ENCODE data around the gene COL11A2. TPM values are rescaled to one million over a fixed set of nuclear protein-coding genes. Genes with fewer than 3 reads are reported as not detected.

COL11A2 gene
- polyA plus RNA-seq, 1 donor = 5.3 TPM

DNA sequence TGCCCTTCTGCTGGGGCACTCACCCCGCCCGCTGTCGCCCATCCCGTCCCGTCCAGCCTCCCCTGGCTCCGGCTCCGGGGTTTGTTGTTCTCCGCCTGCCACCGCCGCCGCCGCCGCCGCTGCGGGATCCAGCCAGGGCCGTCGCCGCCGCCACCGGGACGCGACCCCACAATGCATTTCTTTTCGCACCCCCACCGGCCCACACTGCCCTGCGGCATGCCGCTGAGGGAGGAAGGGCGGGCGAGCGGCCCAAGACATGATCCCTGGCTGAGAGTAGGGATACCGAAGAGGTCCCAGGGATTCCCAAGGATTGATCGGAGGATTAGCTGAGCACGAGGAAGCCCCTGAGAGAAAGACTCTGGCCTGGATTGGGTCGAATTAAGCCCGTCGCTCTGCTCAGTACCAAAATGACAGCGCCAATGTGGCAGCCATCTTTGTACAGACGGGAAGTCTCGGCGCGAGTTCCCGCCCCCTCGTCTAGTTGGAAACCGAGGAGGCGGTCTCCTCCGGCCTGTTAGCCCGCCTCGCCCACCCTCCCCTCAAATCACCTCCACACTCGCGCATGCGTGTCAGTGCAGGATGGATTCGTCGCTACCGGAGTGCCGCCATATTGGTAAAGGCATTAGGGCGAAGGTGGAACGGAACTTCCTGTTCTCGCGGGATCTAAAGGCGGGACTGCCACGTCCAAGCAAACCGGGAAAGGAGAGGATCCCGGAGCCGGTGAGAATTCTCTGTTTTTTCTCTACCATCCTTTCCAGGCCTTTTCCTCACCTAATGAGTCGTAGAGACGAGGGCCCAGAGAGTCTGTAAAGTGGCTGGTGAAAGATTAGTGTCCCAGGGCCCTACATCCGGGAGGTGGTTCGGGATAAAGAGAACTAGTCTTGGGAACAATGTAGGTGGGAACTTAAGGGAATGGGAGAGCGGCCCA is 8.2 kb upstream of the COL11A2 start, which contains the start of the genes RXRB and SLC39A7:
RXRB (minus strand) TSS at position 447 of the 928 bp plus-strand sequence; CDS start at position 258, 189 bp downstream.
SLC39A7 (plus strand) TSS at position 649 of the 928 bp plus-strand sequence. CDS start 379 bp downstream, outside the sequence.
- Histone ChIP-seq H3K27ac (ENCODE audit: low read length) (peak within 1 kb of the TSS; percentile 96), H3K36me3 (ENCODE audit: control insufficient read depth, insufficient read depth, low read length) (peaks cover 42% of the 10 kb centered on the region), H3K4me3 (ENCODE audit: low read length) (peak within 1 kb of the TSS; percentile 95), H3K4me1 (ENCODE audit: control insufficient read depth, insufficient read depth, low read length) (peaks cover 44% of the 10 kb centered on the region), H3K27me3 (ENCODE audit: control insufficient read depth, insufficient read depth, low read length) (no peaks in the 10 kb centered on the region), H3K9me3 (ENCODE audit: control insufficient read depth, low read depth, low read length) (no peaks in the 10 kb centered on the region)
- no CpG with 5 or more reads among the region's 68 CpGs for WGBS (ENCODE audit: insufficient coverage, low lambda C conversion rate)
- DNase-seq = peak; percentile 100

DNA sequence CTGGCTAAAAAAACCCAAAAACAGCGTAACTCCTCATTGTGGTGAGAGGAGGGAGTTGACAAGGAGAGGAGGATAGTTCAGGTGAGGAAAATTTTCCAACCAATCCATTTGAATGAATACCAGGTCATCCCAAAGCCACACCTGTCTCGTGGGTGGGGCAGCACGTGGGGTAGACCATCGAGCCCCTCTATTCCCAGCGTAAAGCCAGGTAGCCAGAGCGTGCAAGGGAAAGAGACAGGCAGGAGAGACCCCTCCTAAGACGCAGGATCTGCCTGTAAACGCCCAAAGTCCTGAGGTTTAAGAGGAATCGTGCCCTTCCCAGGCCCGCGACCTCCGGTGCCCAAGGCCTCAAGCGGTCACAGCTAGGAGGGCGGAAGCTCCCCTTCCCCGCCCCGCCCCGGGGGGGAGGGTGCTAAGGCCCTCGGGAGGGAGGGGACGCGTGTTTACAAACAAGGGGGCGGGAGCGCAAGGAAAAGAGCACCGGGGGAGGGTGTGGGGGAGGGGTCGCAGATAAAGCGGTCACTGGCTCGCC is 7.5 kb upstream of the COL11A2 start:
- WGBS (ENCODE audit: insufficient coverage, low lambda C conversion rate) = 40% methylated on average over 1 of the region's 26 CpGs
- H3K36me3 ChIP-seq (ENCODE audit: control insufficient read depth, insufficient read depth, low read length) = peaks cover 49% of the 10 kb centered on the region
- H3K27ac ChIP-seq (ENCODE audit: low read length) = peak overlapping the region; percentile 96
- peak; percentile 56 to 80 for DNase-seq
- H3K27me3 ChIP-seq (ENCODE audit: control insufficient read depth, insufficient read depth, low read length) = no peaks in the 10 kb centered on the region
- no peaks in the 10 kb centered on the region for H3K9me3 ChIP-seq (ENCODE audit: control insufficient read depth, low read depth, low read length)
- peak overlapping the region; percentile 95 for H3K4me3 ChIP-seq (ENCODE audit: low read length)
- peaks cover 39% of the 10 kb centered on the region for H3K4me1 ChIP-seq (ENCODE audit: control insufficient read depth, insufficient read depth, low read length)

DNA sequence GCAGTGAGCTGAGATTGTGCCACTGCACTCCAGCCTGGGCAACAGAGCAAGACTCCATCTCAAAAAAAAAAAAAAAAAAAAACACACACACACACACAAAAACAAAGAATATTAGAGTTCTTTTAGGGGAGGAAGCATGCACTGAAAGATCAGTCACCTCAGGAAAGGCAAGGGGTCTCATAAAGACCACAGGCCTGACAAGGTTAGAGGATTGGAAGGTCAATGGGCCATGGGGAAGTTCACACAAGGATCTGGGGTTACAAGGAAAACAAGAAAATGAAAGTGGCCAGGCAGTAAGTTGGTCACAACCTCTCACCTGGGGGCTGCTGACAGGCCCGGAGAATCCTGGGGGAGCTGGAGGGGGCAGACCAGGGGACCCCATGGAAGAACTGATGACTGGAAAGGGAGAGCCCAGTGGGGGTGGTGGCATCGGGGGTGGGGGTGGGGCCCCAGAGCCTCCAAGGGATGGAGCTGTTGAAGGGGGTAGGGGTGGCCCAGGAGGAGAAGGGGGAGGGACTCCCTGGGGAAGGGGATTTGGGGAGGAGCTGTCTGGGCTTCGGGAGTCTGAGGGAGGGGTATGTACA is 6.7 kb upstream of the COL11A2 start:
- DNase-seq = no peak
- Histone ChIP-seq H3K4me3 (ENCODE audit: low read length) (peak overlapping the region; percentile 95), H3K9me3 (ENCODE audit: control insufficient read depth, low read depth, low read length) (no peaks in the 10 kb centered on the region), H3K27me3 (ENCODE audit: control insufficient read depth, insufficient read depth, low read length) (no peaks in the 10 kb centered on the region), H3K4me1 (ENCODE audit: control insufficient read depth, insufficient read depth, low read length) (peaks cover 35% of the 10 kb centered on the region), H3K36me3 (ENCODE audit: control insufficient read depth, insufficient read depth, low read length) (peaks cover 55% of the 10 kb centered on the region), H3K27ac (ENCODE audit: low read length) (no peak overlapping the region)
- no CpG with 5 or more reads among the region's 3 CpGs for WGBS (ENCODE audit: insufficient coverage, low lambda C conversion rate)

DNA sequence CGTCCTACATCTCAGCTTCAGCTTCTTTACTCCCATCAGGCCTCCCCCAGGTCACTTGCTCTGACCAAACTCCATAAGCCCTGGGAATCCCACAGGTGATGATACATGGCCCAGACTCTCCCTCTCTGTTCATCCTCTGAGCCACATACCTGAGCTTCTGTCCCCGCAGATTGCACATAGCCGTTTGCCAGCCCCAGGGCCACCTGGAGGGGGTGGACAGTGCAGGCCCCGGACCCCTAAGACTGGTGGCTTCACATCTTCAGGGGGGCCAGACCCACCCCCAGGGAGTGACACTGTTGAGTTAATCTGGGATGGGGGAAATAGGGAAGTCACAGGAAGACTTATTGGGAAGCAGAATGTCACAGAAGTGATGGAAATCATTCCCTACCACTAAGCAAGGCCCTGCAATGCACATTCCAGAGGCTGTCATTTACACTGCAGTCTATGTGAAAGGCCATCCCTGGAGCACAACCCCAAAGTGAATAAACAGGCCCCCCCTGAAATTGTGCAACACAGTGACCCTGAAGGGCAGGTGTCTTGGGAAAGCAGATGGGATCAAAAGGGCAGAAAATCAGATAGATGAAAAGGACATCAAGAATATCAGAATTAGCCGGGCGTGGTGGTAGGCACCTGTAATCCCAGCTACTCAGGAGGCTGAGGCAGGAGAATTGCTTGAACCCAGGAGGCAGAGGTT is 6.0 kb upstream of the COL11A2 start:
- Histone ChIP-seq H3K9me3 (ENCODE audit: control insufficient read depth, low read depth, low read length) (no peaks in the 10 kb centered on the region), H3K36me3 (ENCODE audit: control insufficient read depth, insufficient read depth, low read length) (peaks cover 52% of the 10 kb centered on the region), H3K4me3 (ENCODE audit: low read length) (no peak overlapping the region), H3K27ac (ENCODE audit: low read length) (no peak overlapping the region), H3K4me1 (ENCODE audit: control insufficient read depth, insufficient read depth, low read length) (peaks cover 30% of the 10 kb centered on the region), H3K27me3 (ENCODE audit: control insufficient read depth, insufficient read depth, low read length) (no peaks in the 10 kb centered on the region)
- WGBS (ENCODE audit: insufficient coverage, low lambda C conversion rate) = no CpG with 5 or more reads among the region's 6 CpGs
- DNase-seq = no peak

DNA sequence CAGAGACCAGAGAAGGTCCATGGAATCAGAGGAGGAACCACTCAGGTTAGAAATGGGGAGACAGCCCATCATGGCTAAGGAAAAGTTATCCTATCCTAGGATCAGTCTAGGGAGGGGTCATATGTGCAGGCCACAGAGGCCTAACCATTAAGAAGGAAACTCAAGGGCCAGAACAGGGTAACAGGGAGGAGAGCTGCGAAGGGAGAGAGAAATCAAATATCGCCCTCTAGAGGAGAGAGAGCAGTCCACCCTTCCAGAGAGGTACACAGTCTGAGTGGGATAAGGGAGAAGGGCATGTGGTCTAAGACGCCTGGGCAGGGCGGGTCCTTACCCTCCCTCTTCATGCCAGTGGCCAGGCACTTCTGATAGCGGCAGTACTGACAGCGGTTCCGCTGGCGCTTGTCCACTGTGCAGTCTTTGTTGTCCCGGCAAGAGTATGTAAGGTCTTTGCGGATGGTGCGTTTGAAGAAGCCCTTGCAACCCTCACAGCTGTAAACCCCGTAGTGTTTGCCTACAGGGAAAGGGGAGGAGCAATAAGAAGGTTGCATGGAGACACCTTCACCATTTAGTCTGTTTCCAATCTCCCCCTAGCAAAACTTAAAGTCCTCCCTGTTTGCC is 5.3 kb upstream of the COL11A2 start:
- no peaks in the 10 kb centered on the region for H3K9me3 ChIP-seq (ENCODE audit: control insufficient read depth, low read depth, low read length)
- no peak overlapping the region for H3K27ac ChIP-seq (ENCODE audit: low read length)
- H3K36me3 ChIP-seq (ENCODE audit: control insufficient read depth, insufficient read depth, low read length) = peaks cover 45% of the 10 kb centered on the region
- no peak overlapping the region for H3K4me3 ChIP-seq (ENCODE audit: low read length)
- H3K27me3 ChIP-seq (ENCODE audit: control insufficient read depth, insufficient read depth, low read length) = peaks cover 4% of the 10 kb centered on the region
- DNase-seq = peak; percentile 53 to 69
- 20% methylated on average over 1 of the region's 12 CpGs for WGBS (ENCODE audit: insufficient coverage, low lambda C conversion rate)
- H3K4me1 ChIP-seq (ENCODE audit: control insufficient read depth, insufficient read depth, low read length) = peaks cover 35% of the 10 kb centered on the region

DNA sequence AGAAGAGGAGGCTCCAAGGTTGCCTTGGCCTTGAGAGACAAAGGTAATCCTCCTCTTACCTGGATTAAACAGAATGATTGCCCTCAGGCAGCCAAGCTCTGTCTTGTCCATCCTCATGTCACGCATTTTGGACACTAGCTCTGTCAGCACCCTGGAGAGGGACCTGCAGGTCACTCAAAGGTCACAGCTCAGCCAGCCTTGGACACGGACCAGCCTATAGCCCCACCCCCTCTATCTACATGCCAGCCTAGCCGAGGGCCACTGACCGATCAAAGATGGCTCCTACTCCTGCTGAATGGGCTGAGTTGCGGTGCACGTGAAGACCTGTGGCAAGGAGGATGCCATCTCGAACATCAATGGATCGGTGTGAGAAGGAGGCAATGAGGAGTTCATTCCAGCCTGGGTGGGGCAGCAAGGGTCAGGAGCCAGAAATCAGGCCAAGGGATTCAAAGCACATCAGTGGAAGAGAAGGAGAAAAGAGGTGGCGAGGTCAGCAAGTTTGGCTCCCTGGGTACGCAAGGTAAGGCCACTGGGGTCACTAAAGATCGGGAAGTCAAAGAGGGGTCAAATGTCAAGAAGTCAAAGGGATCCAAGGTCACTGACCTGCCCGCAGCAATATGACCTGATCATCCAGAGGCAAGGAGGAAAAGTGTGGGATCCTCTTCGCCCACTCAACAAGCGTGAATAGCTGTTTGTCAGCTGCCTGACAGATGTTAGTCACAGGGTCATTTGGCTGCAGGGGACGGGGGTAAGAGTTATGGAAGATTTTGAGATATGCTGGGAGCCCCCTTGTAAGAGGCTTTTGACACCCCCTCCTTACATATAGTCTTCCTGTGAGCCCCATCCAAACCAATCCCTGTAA is 3.3 kb upstream of the COL11A2 start:
- peaks cover 36% of the 10 kb centered on the region for H3K36me3 ChIP-seq (ENCODE audit: control insufficient read depth, insufficient read depth, low read length)
- no peak overlapping the region for H3K27ac ChIP-seq (ENCODE audit: low read length)
- peaks cover 30% of the 10 kb centered on the region for H3K4me1 ChIP-seq (ENCODE audit: control insufficient read depth, insufficient read depth, low read length)
- no peak overlapping the region for H3K4me3 ChIP-seq (ENCODE audit: low read length)
- H3K27me3 ChIP-seq (ENCODE audit: control insufficient read depth, insufficient read depth, low read length) = peaks cover 23% of the 10 kb centered on the region
- DNase-seq = no peak
- peaks cover 3% of the 10 kb centered on the region for H3K9me3 ChIP-seq (ENCODE audit: control insufficient read depth, low read depth, low read length)
- 100% methylated on average over 1 of the region's 15 CpGs for WGBS (ENCODE audit: insufficient coverage, low lambda C conversion rate)

DNA sequence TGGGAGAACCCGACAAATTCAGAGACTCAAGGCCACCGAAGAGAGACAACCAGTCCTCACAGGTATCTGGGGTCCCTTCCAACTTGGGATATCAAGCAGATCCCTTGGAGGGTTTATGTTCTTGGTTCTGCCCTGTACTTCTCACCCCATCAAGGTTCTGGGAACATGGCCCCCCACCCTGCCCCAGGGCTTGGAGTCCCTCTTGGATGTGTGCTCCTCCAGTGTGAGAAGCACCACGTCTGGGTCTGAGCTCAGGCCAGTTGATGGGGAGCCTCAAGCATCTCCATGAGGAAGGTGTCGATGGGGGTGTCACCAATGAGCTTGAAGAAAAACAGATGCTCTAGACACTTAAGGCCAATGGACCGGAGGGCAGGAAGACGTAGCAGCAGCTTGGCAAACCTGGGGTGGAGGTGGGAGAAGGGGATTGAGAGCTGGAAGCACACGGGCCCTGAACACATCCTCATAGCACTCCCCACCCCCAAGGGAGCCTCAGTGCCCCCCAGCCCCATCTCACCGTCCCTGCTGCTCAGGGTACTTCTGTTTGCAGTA is 2.2 kb upstream of the COL11A2 start:
- no CpG with 5 or more reads among the region's 8 CpGs for WGBS (ENCODE audit: insufficient coverage, low lambda C conversion rate)
- H3K36me3 ChIP-seq (ENCODE audit: control insufficient read depth, insufficient read depth, low read length) = peaks cover 36% of the 10 kb centered on the region
- no peak for DNase-seq
- peaks cover 30% of the 10 kb centered on the region for H3K27me3 ChIP-seq (ENCODE audit: control insufficient read depth, insufficient read depth, low read length)
- H3K9me3 ChIP-seq (ENCODE audit: control insufficient read depth, low read depth, low read length) = peaks cover 3% of the 10 kb centered on the region
- H3K4me3 ChIP-seq (ENCODE audit: low read length) = no peak overlapping the region
- no peak overlapping the region for H3K27ac ChIP-seq (ENCODE audit: low read length)
- H3K4me1 ChIP-seq (ENCODE audit: control insufficient read depth, insufficient read depth, low read length) = peaks cover 30% of the 10 kb centered on the region

DNA sequence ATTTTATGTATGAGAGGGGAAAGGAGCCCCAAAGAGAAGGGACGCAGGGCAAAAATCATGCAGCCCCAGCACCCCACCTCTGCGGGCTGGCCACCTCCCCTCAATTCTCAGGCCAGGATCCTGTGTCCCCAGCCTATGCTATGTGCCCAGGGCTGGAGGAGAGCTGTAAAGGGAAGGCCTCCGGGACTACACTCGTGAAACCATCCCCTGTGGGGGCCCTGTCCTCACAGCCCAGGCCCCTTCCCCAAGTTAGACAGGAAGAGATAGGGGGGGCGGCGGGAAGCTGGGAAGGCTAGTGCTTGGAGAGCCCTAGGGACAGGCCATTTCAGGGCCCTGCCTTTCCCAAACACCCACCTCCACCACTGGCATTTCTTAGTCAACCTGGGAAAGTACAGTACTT is 1.4 kb upstream of the COL11A2 start:
- peaks cover 34% of the 10 kb centered on the region for H3K27me3 ChIP-seq (ENCODE audit: control insufficient read depth, insufficient read depth, low read length)
- H3K4me1 ChIP-seq (ENCODE audit: control insufficient read depth, insufficient read depth, low read length) = peaks cover 23% of the 10 kb centered on the region
- H3K4me3 ChIP-seq (ENCODE audit: low read length) = no peak overlapping the region
- no peak overlapping the region for H3K27ac ChIP-seq (ENCODE audit: low read length)
- H3K36me3 ChIP-seq (ENCODE audit: control insufficient read depth, insufficient read depth, low read length) = peaks cover 36% of the 10 kb centered on the region
- WGBS (ENCODE audit: insufficient coverage, low lambda C conversion rate) = no CpG with 5 or more reads among the region's 6 CpGs
- peaks cover 3% of the 10 kb centered on the region for H3K9me3 ChIP-seq (ENCODE audit: control insufficient read depth, low read depth, low read length)
- no peak for DNase-seq
